GM12878 (cell line): ENCODE results near the gene KIF4B.

Source experiments
- ATF7 ChIP-seq: fragments of 450-650 bp; IDR thresholded peaks from 2 replicates; pipeline ENCODE4 v1.6.1; 2016; ENCODE audit warnings: low read depth, mild to moderate bottlenecking
- BHLHE40 ChIP-seq, 2 experiments: fragments of 450-650 bp in 1 of 2; IDR thresholded peaks; 2 replicates each; pipeline ENCODE4 v1.6.1; 2011 to 2017; ENCODE audit warnings: low read depth in 2 of 2, borderline replicate concordance in 1 of 2, improper control_type of control experiment in 1 of 2, low read length in 1 of 2, mild to moderate bottlenecking in 1 of 2
- EZH2 ChIP-seq: IDR thresholded peaks from 2 replicates; pipeline ENCODE4 v1.6.1; 2012; ENCODE audit warnings: low read depth, mild to moderate bottlenecking, control low read depth, inconsistent platforms, low read length, borderline replicate concordance; ENCODE audit not compliant: control insufficient read depth
- NBN ChIP-seq: fragments of 450-650 bp; IDR thresholded peaks from 2 replicates; pipeline ENCODE4 v1.6.1; 2016
- POLR2AphosphoS5 ChIP-seq: IDR thresholded peaks from 2 replicates; pipeline ENCODE4 v1.6.1; 2011; ENCODE audit warnings: mild to moderate bottlenecking, low read length, inconsistent platforms
- RFX5 ChIP-seq: IDR thresholded peaks from 2 replicates; pipeline ENCODE4 v1.6.1; 2011; ENCODE audit warnings: low read depth, low read length, improper control_type of control experiment
- SMAD1 ChIP-seq: fragments of 450-650 bp; IDR thresholded peaks from 2 replicates; pipeline ENCODE4 v1.6.1; 2018; ENCODE audit warnings: mild to moderate bottlenecking, low read depth; ENCODE audit not compliant: partially characterized antibody
- SMAD5 ChIP-seq: IDR thresholded peaks from 2 replicates; pipeline ENCODE4 v1.6.1; 2016; ENCODE audit warnings: antibody characterized with exemption, low read depth
- TCF12 ChIP-seq: IDR thresholded peaks from 2 replicates; pipeline ENCODE4 v1.6.1; 2011; ENCODE audit warnings: low read depth, mild to moderate bottlenecking, low read length
- ZZZ3 ChIP-seq: IDR thresholded peaks from 2 replicates; pipeline ENCODE4 v1.6.1; 2011; ENCODE audit warnings: low read depth; ENCODE audit not compliant: control insufficient read depth, insufficient read length
- TF ChIP-seq, protein P1 (sequence below): IDR thresholded peaks from 2 replicates; pipeline ENCODE4 v1.6.1; 2012; ENCODE audit warnings: mild to moderate bottlenecking, low read depth, low read length
- TF ChIP-seq, protein P2 (sequence below): fragments of 450-650 bp; IDR thresholded peaks from 2 replicates; pipeline ENCODE4 v1.6.1; 2016; ENCODE audit warnings: mild to moderate bottlenecking, moderate library complexity, borderline replicate concordance
- TF ChIP-seq, protein P3 (sequence below): IDR thresholded peaks from 2 replicates; pipeline ENCODE4 v1.6.1; 2011; ENCODE audit warnings: mild to moderate bottlenecking, low read depth, low read length, moderate library complexity; ENCODE audit not compliant: insufficient replicate concordance

DNA sequence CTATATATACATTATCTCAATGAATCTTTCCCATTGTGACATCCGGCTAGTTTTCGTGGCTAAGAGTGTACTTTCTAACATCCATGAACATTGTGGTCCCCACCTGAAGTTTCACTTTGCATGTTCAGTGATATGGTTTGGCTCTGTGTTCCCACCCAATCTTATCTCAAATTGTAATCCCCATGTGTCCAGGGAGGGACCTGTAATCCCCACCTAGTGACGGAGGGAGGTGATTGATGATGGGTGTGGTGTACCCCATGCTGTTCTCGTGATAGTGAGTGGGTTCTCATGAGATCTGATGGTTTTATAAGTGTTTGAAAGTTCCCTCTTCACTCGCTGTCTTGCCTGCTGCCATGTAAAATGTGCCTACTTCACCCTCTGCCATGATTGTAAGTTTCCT is 44.6 kb upstream of the KIF4B start:
- no peak for TF ChIP-seq EZH2
- TF ChIP-seq ATF7, result no peak
- no peak for TF ChIP-seq POLR2AphosphoS5
- TF ChIP-seq, protein P1, sequence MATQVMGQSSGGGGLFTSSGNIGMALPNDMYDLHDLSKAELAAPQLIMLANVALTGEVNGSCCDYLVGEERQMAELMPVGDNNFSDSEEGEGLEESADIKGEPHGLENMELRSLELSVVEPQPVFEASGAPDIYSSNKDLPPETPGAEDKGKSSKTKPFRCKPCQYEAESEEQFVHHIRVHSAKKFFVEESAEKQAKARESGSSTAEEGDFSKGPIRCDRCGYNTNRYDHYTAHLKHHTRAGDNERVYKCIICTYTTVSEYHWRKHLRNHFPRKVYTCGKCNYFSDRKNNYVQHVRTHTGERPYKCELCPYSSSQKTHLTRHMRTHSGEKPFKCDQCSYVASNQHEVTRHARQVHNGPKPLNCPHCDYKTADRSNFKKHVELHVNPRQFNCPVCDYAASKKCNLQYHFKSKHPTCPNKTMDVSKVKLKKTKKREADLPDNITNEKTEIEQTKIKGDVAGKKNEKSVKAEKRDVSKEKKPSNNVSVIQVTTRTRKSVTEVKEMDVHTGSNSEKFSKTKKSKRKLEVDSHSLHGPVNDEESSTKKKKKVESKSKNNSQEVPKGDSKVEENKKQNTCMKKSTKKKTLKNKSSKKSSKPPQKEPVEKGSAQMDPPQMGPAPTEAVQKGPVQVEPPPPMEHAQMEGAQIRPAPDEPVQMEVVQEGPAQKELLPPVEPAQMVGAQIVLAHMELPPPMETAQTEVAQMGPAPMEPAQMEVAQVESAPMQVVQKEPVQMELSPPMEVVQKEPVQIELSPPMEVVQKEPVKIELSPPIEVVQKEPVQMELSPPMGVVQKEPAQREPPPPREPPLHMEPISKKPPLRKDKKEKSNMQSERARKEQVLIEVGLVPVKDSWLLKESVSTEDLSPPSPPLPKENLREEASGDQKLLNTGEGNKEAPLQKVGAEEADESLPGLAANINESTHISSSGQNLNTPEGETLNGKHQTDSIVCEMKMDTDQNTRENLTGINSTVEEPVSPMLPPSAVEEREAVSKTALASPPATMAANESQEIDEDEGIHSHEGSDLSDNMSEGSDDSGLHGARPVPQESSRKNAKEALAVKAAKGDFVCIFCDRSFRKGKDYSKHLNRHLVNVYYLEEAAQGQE, result no peak
- no peak for TF ChIP-seq ZZZ3
- TF ChIP-seq RFX5, result no peak
- TF ChIP-seq, protein P2, sequence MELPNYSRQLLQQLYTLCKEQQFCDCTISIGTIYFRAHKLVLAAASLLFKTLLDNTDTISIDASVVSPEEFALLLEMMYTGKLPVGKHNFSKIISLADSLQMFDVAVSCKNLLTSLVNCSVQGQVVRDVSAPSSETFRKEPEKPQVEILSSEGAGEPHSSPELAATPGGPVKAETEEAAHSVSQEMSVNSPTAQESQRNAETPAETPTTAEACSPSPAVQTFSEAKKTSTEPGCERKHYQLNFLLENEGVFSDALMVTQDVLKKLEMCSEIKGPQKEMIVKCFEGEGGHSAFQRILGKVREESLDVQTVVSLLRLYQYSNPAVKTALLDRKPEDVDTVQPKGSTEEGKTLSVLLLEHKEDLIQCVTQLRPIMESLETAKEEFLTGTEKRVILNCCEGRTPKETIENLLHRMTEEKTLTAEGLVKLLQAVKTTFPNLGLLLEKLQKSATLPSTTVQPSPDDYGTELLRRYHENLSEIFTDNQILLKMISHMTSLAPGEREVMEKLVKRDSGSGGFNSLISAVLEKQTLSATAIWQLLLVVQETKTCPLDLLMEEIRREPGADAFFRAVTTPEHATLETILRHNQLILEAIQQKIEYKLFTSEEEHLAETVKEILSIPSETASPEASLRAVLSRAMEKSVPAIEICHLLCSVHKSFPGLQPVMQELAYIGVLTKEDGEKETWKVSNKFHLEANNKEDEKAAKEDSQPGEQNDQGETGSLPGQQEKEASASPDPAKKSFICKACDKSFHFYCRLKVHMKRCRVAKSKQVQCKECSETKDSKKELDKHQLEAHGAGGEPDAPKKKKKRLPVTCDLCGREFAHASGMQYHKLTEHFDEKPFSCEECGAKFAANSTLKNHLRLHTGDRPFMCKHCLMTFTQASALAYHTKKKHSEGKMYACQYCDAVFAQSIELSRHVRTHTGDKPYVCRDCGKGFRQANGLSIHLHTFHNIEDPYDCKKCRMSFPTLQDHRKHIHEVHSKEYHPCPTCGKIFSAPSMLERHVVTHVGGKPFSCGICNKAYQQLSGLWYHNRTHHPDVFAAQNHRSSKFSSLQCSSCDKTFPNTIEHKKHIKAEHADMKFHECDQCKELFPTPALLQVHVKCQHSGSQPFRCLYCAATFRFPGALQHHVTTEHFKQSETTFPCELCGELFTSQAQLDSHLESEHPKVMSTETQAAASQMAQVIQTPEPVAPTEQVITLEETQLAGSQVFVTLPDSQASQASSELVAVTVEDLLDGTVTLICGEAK, result no peak
- no peak for TF ChIP-seq SMAD5
- TF ChIP-seq SMAD1, result no peak
- TF ChIP-seq NBN, result no peak
- no peak for TF ChIP-seq BHLHE40 (IDR thresholded peaks at IDR 0.05; ENCODE audit: borderline replicate concordance in 1 of 2, low read depth in 2 of 2, low read length in 1 of 2)
- TF ChIP-seq TCF12, result no peak
- TF ChIP-seq, protein P3, sequence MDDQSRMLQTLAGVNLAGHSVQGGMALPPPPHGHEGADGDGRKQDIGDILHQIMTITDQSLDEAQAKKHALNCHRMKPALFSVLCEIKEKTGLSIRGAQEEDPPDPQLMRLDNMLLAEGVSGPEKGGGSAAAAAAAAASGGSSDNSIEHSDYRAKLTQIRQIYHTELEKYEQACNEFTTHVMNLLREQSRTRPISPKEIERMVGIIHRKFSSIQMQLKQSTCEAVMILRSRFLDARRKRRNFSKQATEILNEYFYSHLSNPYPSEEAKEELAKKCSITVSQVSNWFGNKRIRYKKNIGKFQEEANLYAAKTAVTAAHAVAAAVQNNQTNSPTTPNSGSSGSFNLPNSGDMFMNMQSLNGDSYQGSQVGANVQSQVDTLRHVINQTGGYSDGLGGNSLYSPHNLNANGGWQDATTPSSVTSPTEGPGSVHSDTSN, result no peak
